K562 (cell line): Measurements from ENCODE around the gene AMOTL1. TPM values are rescaled to one million over a fixed set of nuclear protein-coding genes. Genes with fewer than 3 reads are reported as not detected.

ENCODE experiments used
- ATAC-seq: fragments of 200-7000 bp; cut with Tn5 transposase; 3 replicates; pipeline ENCODE4 v1.9.1; 2020; ENCODE audit warnings: moderate library complexity
- BruUV-seq: library from RNA; stranded (reverse); fragments of 400-500 nt; replicated peaks from 2 replicates; lab custom pipeline; 2021; lab: Mats Ljungman, UMichigan
- CTCF ChIA-PET: fragments of 300-600 bp; formaldehyde crosslinking; extraction: SDS; loops from one replicate; lab custom pipeline; 2021; ENCODE audit warnings: low intra/inter-chr PET ratio; lab: Yijun Ruan, JAX
- POLR2A ChIA-PET: fragments of 300-600, 350-650 bp; sonication (Branson Sonifier 250); formaldehyde crosslinking; extraction: SDS; loops from one replicate; lab custom pipeline; 2021; ENCODE audit warnings: antibody characterized with exemption, inconsistent platforms; lab: Yijun Ruan, JAX
- DNase-seq, 4 experiments: peaks; one replicate each; pipeline versions ENCODE4 v3.0.0 to v3.0.0-alpha.2; 2011 to 2018; ENCODE audit warnings: low spot score in 3 of 4, mixed read lengths in 3 of 4; ENCODE audit errors: extremely low read depth in 1 of 4
- FAIRE-seq: peaks from 2 replicates; lab custom pipeline; 2011; peaks lifted over from hg19 to GRCh38; lab: Jason Lieb, UNC
- H2AFZ ChIP-seq: 2 replicates; pipeline ENCODE4 v1.6.0; 2011; ENCODE audit warnings: low read depth, low read length, control low read depth, inconsistent platforms
- H3K27ac ChIP-seq: fragments of 200-600 bp; 3 replicates; pipeline ENCODE4 v1.8.0; 2011; ENCODE audit warnings: low read depth, mild to moderate bottlenecking, control low read depth, inconsistent platforms, low read length, moderate library complexity, mixed read lengths; ENCODE audit errors: extremely low read depth
- H3K27me3 ChIP-seq, 2 experiments: fragments of 300-600 bp in 1 of 2; 2 replicates in 1 of 2; 3 replicates in 1 of 2; pipeline versions ENCODE4 v1.6.0 to v1.8.0; 2011; ENCODE audit warnings: inconsistent platforms in 2 of 2, low read length in 2 of 2, mild to moderate bottlenecking in 1 of 2, mixed read lengths in 1 of 2, moderate library complexity in 1 of 2; ENCODE audit not compliant: control insufficient read depth in 2 of 2, insufficient read depth in 2 of 2
- H3K36me3 ChIP-seq: fragments of 300-600 bp; 3 replicates; pipeline ENCODE4 v1.8.0; 2011; ENCODE audit warnings: mild to moderate bottlenecking, low read length, inconsistent platforms; ENCODE audit not compliant: control insufficient read depth, insufficient read depth
- H3K4me1 ChIP-seq, 2 experiments: fragments of 200-600 bp in 1 of 2; replicated peaks in 1 of 2; 2 replicates in 1 of 2; 3 replicates in 1 of 2; pipeline versions ENCODE4 v1.5.1 to v1.8.0; 2011; ENCODE audit warnings: inconsistent platforms in 2 of 2, low read length in 2 of 2, mild to moderate bottlenecking in 1 of 2, mixed read lengths in 1 of 2, moderate library complexity in 1 of 2; ENCODE audit not compliant: control insufficient read depth in 2 of 2, insufficient read depth in 2 of 2
- H3K4me2 ChIP-seq: 2 replicates; pipeline ENCODE4 v1.6.1; 2011; ENCODE audit warnings: low read length, control low read depth, inconsistent platforms, mixed read lengths; ENCODE audit not compliant: insufficient read depth
- H3K4me3 ChIP-seq: fragments of 200-600 bp; sonication (generic), shearing (Covaris generic); 2 replicates; pipeline ENCODE4 v1.5.1; 2016; ENCODE audit warnings: control low read depth, inconsistent platforms
- H3K79me2 ChIP-seq: fragments of 200-600 bp; 3 replicates; pipeline ENCODE4 v1.8.0; 2011; ENCODE audit warnings: low read length, inconsistent platforms; ENCODE audit not compliant: control insufficient read depth, insufficient read depth
- H3K9ac ChIP-seq, 2 experiments: 2 replicates each; pipeline versions ENCODE4 v1.6.0 to v1.6.1; 2011; ENCODE audit warnings: low read depth in 2 of 2, low read length in 2 of 2, control low read depth in 1 of 2, inconsistent platforms in 1 of 2, mild to moderate bottlenecking in 1 of 2, mixed read lengths in 1 of 2; ENCODE audit not compliant: insufficient read depth in 1 of 2
- H3K9me1 ChIP-seq: one replicate; pipeline ENCODE4 v1.6.0; 2011; ENCODE audit warnings: inconsistent platforms, mild to moderate bottlenecking, low read length, moderate library complexity; ENCODE audit not compliant: control insufficient read depth, insufficient read depth
- H3K9me3 ChIP-seq: replicated peaks from 2 replicates; pipeline ENCODE4 v1.5.1; 2011; ENCODE audit warnings: low read depth, low read length, inconsistent platforms; ENCODE audit not compliant: control insufficient read depth, insufficient read depth
- H4K20me1 ChIP-seq: replicated peaks from 2 replicates; pipeline ENCODE4 v1.6.1; 2011; ENCODE audit warnings: low read length, inconsistent platforms, mixed read lengths; ENCODE audit not compliant: control insufficient read depth, insufficient read depth
- BCLAF1 ChIP-seq, 2 experiments: fragments of 450-650 bp in 1 of 2; IDR thresholded peaks; 2 replicates each; pipeline ENCODE4 v1.6.1; 2011 to 2017; ENCODE audit warnings: low read depth in 2 of 2, antibody characterized with exemption in 1 of 2, borderline replicate concordance in 1 of 2, low read length in 1 of 2, mild to moderate bottlenecking in 1 of 2, mixed read lengths in 1 of 2; ENCODE audit not compliant: control insufficient read depth in 1 of 2
- GTF2A2 ChIP-seq: IDR thresholded peaks from 2 replicates; pipeline ENCODE4 v1.6.1; 2016; ENCODE audit warnings: mild to moderate bottlenecking, missing genetic modification characterization, missing compliant biosample characterization
- RBM25 ChIP-seq: fragments of 200-400 bp; formaldehyde crosslinking; IDR thresholded peaks from 2 replicates; pipeline ENCODE4 v1.6.1; 2018; ENCODE audit warnings: low read length, low read depth, moderate library complexity; ENCODE audit not compliant: severe bottlenecking
- STAT5A ChIP-seq: IDR thresholded peaks from 2 replicates; pipeline ENCODE4 v1.6.1; 2012; ENCODE audit warnings: low read length, inconsistent platforms, borderline replicate concordance
- UBTF ChIP-seq, 2 experiments: IDR thresholded peaks; 2 replicates each; pipeline ENCODE4 v1.6.1; 2012; ENCODE audit warnings: improper control_type of control experiment in 2 of 2, low read depth in 2 of 2, low read length in 2 of 2, borderline replicate concordance in 1 of 2
- ZNF316 ChIP-seq: fragments of 450-650 bp; IDR thresholded peaks from 2 replicates; pipeline ENCODE4 v1.6.1; 2016
- ZNF449 ChIP-seq: fragments of 250-450 bp; sonication (Bioruptor Pico); IDR thresholded peaks from 2 replicates; pipeline ENCODE4 v1.8.0; 2022; ENCODE audit warnings: moderate library complexity, mild to moderate bottlenecking, inconsistent platforms
- WGBS: fragments of 100-300 bp; shearing (Covaris generic); methylation state at CpG from one replicate; pipeline ENCODE4 v1.1.6; 2016; ENCODE audit warnings: low coverage, mixed read lengths; ENCODE audit not compliant: insufficient coverage; ENCODE audit errors: missing lambda C conversion rate; 5-methylcytosine and 5-hydroxymethylcytosine counted together
- in situ Hi-C: fragments of 300-500 bp; cut with MboI; formaldehyde crosslinking; loops from 4 replicates; pipeline ENCODE4 v1.15.0; 2018; ENCODE audit warnings: inconsistent platforms, mixed read lengths
- intact Hi-C: fragments of 100-400 bp; cut with micrococcal nuclease; formaldehyde crosslinking; loops from 2 replicates; pipeline ENCODE4 v1.14.2; 2022
- polyA plus RNA-seq, 8 experiments: library from polyadenylated mRNA; depleted of rRNA in 4 of 8; stranded (reverse) in 5 of 8; unstranded in 3 of 8; fragments of >200 nt; fragmentation: Nextera tagmentation in 2 of 8; fragmentation: Illumina TruSeq in 1 of 8; extraction: Ambion mirVana in 2 of 8; extraction: Trizol in 1 of 8; gene quantifications; 2 replicates each; pipeline versions ENCODE4 v1.2.1 to v1.2.3, GENCODE V29; 2011 to 2014; ENCODE audit warnings: inconsistent platforms in 1 of 8, missing spikeins in 1 of 8
- total RNA-seq, 7 experiments: library from RNA; depleted of rRNA in 6 of 7; stranded (reverse); fragments of >200 nt in 6 of 7; fragmentation: Illumina TruSeq in 2 of 7; extraction: Trizol in 2 of 7; gene quantifications; 2 replicates each; pipeline versions ENCODE4 v1.2.1 to v1.2.3, GENCODE V29; 2011 to 2021; ENCODE audit warnings: low replicate concordance in 1 of 7
- TF ChIP-seq, protein P1 (sequence below): fragments of 250-450 bp; sonication (Bioruptor Pico); IDR thresholded peaks from 2 replicates; pipeline ENCODE4 v1.4.0; 2020; ENCODE audit warnings: borderline replicate concordance

AMOTL1 gene
- total and polyA plus RNA-seq, 9 of the 15 experiments (the other 6 are each of a cell fraction or from before 2014, with no cell fraction given) = 4.0 to 35.4 (median 14.0) TPM

- no peak overlapping the region for H2AFZ ChIP-seq
- H3K36me3 ChIP-seq = peaks cover 54% of the 10 kb centered on the region; the same call in 2 of the 3 replicates
- peaks cover 0 to 12% of the 10 kb centered on the region in 2 experiments; a peak in 3 of 5 replicates for H3K27me3 ChIP-seq
- BruUV-seq = no TSS peak
- H3K27ac ChIP-seq = no peak overlapping the region
- no peaks in the 10 kb centered on the region for H3K9me3 ChIP-seq
- H3K9me1 ChIP-seq = no peaks in the 10 kb centered on the region
- TF ChIP-seq, protein P1, sequence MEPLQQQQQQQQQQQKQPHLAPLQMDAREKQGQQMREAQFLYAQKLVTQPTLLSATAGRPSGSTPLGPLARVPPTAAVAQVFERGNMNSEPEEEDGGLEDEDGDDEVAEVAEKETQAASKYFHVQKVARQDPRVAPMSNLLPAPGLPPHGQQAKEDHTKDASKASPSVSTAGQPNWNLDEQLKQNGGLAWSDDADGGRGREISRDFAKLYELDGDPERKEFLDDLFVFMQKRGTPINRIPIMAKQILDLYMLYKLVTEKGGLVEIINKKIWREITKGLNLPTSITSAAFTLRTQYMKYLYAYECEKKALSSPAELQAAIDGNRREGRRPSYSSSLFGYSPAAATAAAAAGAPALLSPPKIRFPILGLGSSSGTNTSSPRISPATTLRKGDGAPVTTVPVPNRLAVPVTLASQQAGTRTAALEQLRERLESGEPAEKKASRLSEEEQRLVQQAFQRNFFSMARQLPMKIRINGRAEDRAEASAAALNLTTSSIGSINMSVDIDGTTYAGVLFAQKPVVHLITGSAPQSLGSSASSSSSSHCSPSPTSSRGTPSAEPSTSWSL (CRISPR knock-in tag) = no peak
- TF ChIP-seq RBM25 (no peak), GTF2A2 (tag) (no peak), UBTF (IDR thresholded peaks at IDR 0.05; ENCODE audit: borderline replicate concordance in 1 of 2, low read depth in 2 of 2, low read length in 2 of 2) (no peak), STAT5A (no peak), ZNF316 (no peak), ZNF449 (CRISPR knock-in tag) (no peak), BCLAF1 (IDR thresholded peaks at IDR 0.05; ENCODE audit: borderline replicate concordance in 1 of 2, control insufficient read depth in 1 of 2, low read depth in 2 of 2, low read length in 1 of 2) (no peak)
- peaks cover 3 to 21% of the 10 kb centered on the region in 2 experiments; a peak in 4 of 5 replicates for H3K4me1 ChIP-seq
- in situ Hi-C loops (no loop called here), intact Hi-C loops (no loop called here)
- DNase-seq (no peak), ATAC-seq (peak; percentile 24; the same call in 1 of the 3 replicates), FAIRE-seq (no peak)
- WGBS = 33% methylated on average over 4 of the region's 5 CpGs
- no peaks in the 10 kb centered on the region for H3K79me2 ChIP-seq
- POLR2A ChIA-PET = interaction anchor here (0.9 to 1.1 kb wide), 2 partner anchors 10 to 44 kb away, joined by 3 read pairs; no protein-coding TSS in a partner anchor
- H3K4me3 ChIP-seq = no peak overlapping the region
- CTCF ChIA-PET = no interaction called here
- H3K4me2 ChIP-seq = no peak overlapping the region
- H3K9ac ChIP-seq = no peak overlapping the region
- H4K20me1 ChIP-seq = no peaks in the 10 kb centered on the region
Observed at GRCh38 chr11:94873916-94874540, 105.9 kb downstream of the AMOTL1 start.
